Liver (tissue), 9 donors: ENCODE data around the gene CDKL1. TPM values are rescaled to one million over a fixed set of nuclear protein-coding genes. Genes with fewer than 3 reads are reported as not detected.

Source experiments
- DNase-seq: peaks from one replicate; pipeline ENCODE4 v3.0.0-alpha.2; 2017; ENCODE audit warnings: low spot score
- H3K27ac ChIP-seq, 2 donors: one replicate each; pipeline ENCODE4 v1.7.0; 2013; ENCODE audit warnings: inconsistent platforms in 2 of 2, low read length in 2 of 2, control low read depth in 1 of 2, low read depth in 1 of 2, mild to moderate bottlenecking in 1 of 2
- H3K27me3 ChIP-seq, 4 donors: one replicate each; pipeline versions ENCODE4 v1.6.1 to v1.7.0; 2013; ENCODE audit warnings: low read length in 3 of 4, inconsistent platforms in 1 of 4, mild to moderate bottlenecking in 1 of 4, moderate library complexity in 1 of 4; ENCODE audit not compliant: control insufficient read depth in 4 of 4, insufficient read depth in 4 of 4
- H3K36me3 ChIP-seq, 4 donors: one replicate each; pipeline versions ENCODE4 v1.6.1 to v1.7.0; 2013; ENCODE audit warnings: low read length in 3 of 4, mild to moderate bottlenecking in 3 of 4, low read depth in 1 of 4, moderate library complexity in 1 of 4; ENCODE audit not compliant: control insufficient read depth in 4 of 4, insufficient read depth in 3 of 4
- H3K4me1 ChIP-seq, 4 donors: one replicate each; pipeline versions ENCODE4 v1.6.1 to v1.7.0; 2013; ENCODE audit warnings: low read length in 3 of 4, mild to moderate bottlenecking in 3 of 4, moderate library complexity in 1 of 4; ENCODE audit not compliant: control insufficient read depth in 4 of 4, insufficient read depth in 4 of 4
- H3K4me3 ChIP-seq, 3 donors: one replicate each; pipeline versions ENCODE4 v1.6.1 to v1.7.0; 2013; ENCODE audit warnings: low read length in 3 of 3, control low read depth in 1 of 3, low read depth in 1 of 3, mild to moderate bottlenecking in 1 of 3
- H3K9ac ChIP-seq, 2 donors: one replicate each; pipeline ENCODE4 v1.7.0; 2013; ENCODE audit warnings: low read length in 2 of 2, mild to moderate bottlenecking in 2 of 2, moderate library complexity in 2 of 2, control low read depth in 1 of 2, low read depth in 1 of 2
- H3K9me3 ChIP-seq, 4 donors: one replicate each; pipeline versions ENCODE4 v1.6.1 to v1.7.0; 2013; ENCODE audit warnings: low read length in 3 of 4; ENCODE audit not compliant: control insufficient read depth in 4 of 4
- EGR1 ChIP-seq, 2 donors: IDR thresholded peaks; 2 replicates each; pipeline ENCODE4 v1.6.1; 2016 to 2018; ENCODE audit warnings: antibody characterized with exemption in 2 of 2, low read depth in 2 of 2
- FOXA1 ChIP-seq: IDR thresholded peaks from 2 replicates; pipeline ENCODE4 v1.6.1; 2016; ENCODE audit warnings: antibody characterized with exemption
- FOXA2 ChIP-seq: IDR thresholded peaks from 2 replicates; pipeline ENCODE4 v1.6.1; 2016; ENCODE audit warnings: antibody characterized with exemption
- GABPA ChIP-seq, 2 donors: IDR thresholded peaks in 1 of 2; conservative IDR thresholded peaks in 1 of 2; 2 replicates each; pipeline ENCODE4 v1.6.1; 2016; ENCODE audit warnings: antibody characterized with exemption in 2 of 2, mild to moderate bottlenecking in 1 of 2, moderate library complexity in 1 of 2
- HNF4A ChIP-seq, 2 donors: conservative IDR thresholded peaks; 2 replicates each; pipeline ENCODE4 v1.6.1; 2016; ENCODE audit warnings: antibody characterized with exemption in 2 of 2, mild to moderate bottlenecking in 2 of 2
- HNF4G ChIP-seq: IDR thresholded peaks from 2 replicates; pipeline ENCODE4 v1.6.1; 2016; ENCODE audit warnings: antibody characterized with exemption
- JUND ChIP-seq, 2 donors: IDR thresholded peaks; 2 replicates each; pipeline ENCODE4 v1.6.1; 2016; ENCODE audit warnings: antibody characterized with exemption in 2 of 2
- NR2F2 ChIP-seq: IDR thresholded peaks from 2 replicates; pipeline ENCODE4 v1.6.1; 2016; ENCODE audit warnings: antibody characterized with exemption
- RAD21 ChIP-seq, 2 donors: IDR thresholded peaks; 2 replicates each; pipeline ENCODE4 v1.6.1; 2016; ENCODE audit warnings: antibody characterized with exemption in 2 of 2, mild to moderate bottlenecking in 2 of 2
- RXRA ChIP-seq, 2 donors: IDR thresholded peaks; 2 replicates each; pipeline ENCODE4 v1.6.1; 2017 to 2018; ENCODE audit warnings: antibody characterized with exemption in 2 of 2, mild to moderate bottlenecking in 1 of 2
- SP1 ChIP-seq: IDR thresholded peaks from 2 replicates; pipeline ENCODE4 v1.6.1; 2018; ENCODE audit warnings: antibody characterized with exemption, mild to moderate bottlenecking
- TAF1 ChIP-seq: conservative IDR thresholded peaks from 2 replicates; pipeline ENCODE4 v1.6.1; 2016; ENCODE audit warnings: antibody characterized with exemption, mild to moderate bottlenecking
- YY1 ChIP-seq: IDR thresholded peaks from 2 replicates; pipeline ENCODE4 v1.6.1; 2016; ENCODE audit warnings: antibody characterized with exemption, mild to moderate bottlenecking
- ZBTB33 ChIP-seq: IDR thresholded peaks from 2 replicates; pipeline ENCODE4 v1.6.1; 2016; ENCODE audit warnings: antibody characterized with exemption
- WGBS: extraction: QIAGEN DNeasy Blood & Tissue Kit; methylation state at CpG from one replicate; pipeline ENCODE4 v1.1.7; 2013; 5-methylcytosine and 5-hydroxymethylcytosine counted together
- polyA plus RNA-seq, 2 donors: library from polyadenylated mRNA; stranded (reverse) in 1 of 2; unstranded in 1 of 2; fragments of 200-250 nt in 1 of 2; fragments of >200 nt in 1 of 2; fragmentation: Nextera tagmentation in 1 of 2; extraction: Ambion mirVana in 1 of 2; gene quantifications; one replicate each; pipeline versions ENCODE4 v1.2.1 to v1.2.3, GENCODE V29; 2013 to 2015
- total RNA-seq, 2 donors: library from RNA; depleted of rRNA; stranded (reverse); fragments of >200 nt; gene quantifications; one replicate each; pipeline ENCODE4 v1.2.3, GENCODE V29; 2014
- TF ChIP-seq, protein P1 (sequence below): IDR thresholded peaks from 2 replicates; pipeline ENCODE4 v1.6.1; 2016; ENCODE audit warnings: antibody characterized with exemption
- TF ChIP-seq, protein P2 (sequence below): fragments of 150-350 bp; IDR thresholded peaks from 2 replicates; pipeline ENCODE4 v1.5.1; 2017; ENCODE audit warnings: improper control_type of control experiment, low read depth, low read length; ENCODE audit not compliant: missing input control
- TF ChIP-seq, protein P3 (sequence below): IDR thresholded peaks from 2 replicates; pipeline ENCODE4 v1.6.1; 2016; ENCODE audit warnings: antibody characterized with exemption, mild to moderate bottlenecking
- TF ChIP-seq, protein P4 (sequence below): IDR thresholded peaks from 2 replicates; pipeline ENCODE4 v1.6.1; 2016; ENCODE audit warnings: antibody characterized with exemption
- donor health status: healthy.
- donor health status: healthy.
- donor health status: healthy.
- donor health status: healthy.
- donor health status: healthy.

CDKL1 gene
- total and polyA plus RNA-seq, 4 donors, result 1.1 to 6.8 (median 2.1) TPM

DNA sequence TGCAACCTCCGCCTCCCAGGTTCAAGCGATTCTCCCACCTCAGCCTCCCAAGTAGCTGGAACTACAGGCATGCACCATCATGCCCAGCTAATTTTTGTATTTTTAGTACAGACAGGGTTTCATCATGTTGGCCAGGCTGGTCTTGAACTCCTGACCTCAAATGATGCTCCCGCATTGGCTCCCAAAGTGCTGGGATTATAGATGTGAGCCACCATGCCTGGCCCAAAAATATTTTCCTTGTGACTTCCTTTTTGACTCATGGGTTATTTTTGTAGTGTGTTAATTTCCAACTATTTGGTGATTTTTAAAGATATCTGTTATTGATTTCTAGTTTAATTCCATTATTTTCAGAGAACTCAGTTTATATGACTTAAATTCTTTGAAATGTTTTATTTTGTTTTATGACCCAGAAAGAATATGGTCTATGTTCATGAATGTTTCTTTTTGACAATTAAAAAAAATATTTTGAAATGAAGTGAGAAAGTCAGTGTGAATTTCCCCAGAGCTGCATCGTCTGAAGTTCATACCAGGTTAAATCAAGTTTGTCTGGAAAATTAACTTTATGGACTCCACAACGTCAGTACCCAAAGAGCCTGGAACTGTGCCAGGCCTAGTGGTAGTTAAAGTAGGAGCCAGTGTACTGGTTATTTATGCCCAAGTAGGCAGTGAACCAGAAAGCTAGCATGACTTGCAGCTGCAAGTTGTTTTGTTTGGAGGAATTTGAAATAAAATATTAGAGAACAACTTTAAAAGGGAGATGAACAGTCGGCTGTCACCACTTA is 2.8 kb upstream of the CDKL1 start:
- Histone ChIP-seq H3K9me3 (no peaks in the 10 kb centered on the region), H3K36me3 (no peaks in the 10 kb centered on the region), H3K4me3 (no peak overlapping the region), H3K9ac (no peak overlapping the region), H3K27ac (no peak overlapping the region), H3K27me3 (no peaks in the 10 kb centered on the region), H3K4me1 (peaks cover 1 to 22% (median 8%) of the 10 kb centered on the region in 4 donors)
- TF ChIP-seq, protein P1, sequence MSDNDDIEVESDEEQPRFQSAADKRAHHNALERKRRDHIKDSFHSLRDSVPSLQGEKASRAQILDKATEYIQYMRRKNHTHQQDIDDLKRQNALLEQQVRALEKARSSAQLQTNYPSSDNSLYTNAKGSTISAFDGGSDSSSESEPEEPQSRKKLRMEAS, result no peak
- TF ChIP-seq JUND (IDR thresholded peaks at IDR 0.05) (no peak), SP1 (no peak), YY1 (no peak), RXRA (IDR thresholded peaks at IDR 0.05) (no peak), HNF4A (conservative IDR thresholded peaks at IDR 0.05) (no peak), TAF1 (no peak), EGR1 (IDR thresholded peaks at IDR 0.05; ENCODE audit: low read depth in 2 of 2) (no peak), NR2F2 (no peak), RAD21 (IDR thresholded peaks at IDR 0.05) (no peak), GABPA (IDR thresholded peaks at IDR 0.05 in 1 of 2, conservative IDR thresholded peaks at IDR 0.05 in 1 of 2) (no peak), FOXA1 (no peak), HNF4G (no peak), ZBTB33 (no peak), FOXA2 (no peak)
- TF ChIP-seq, protein P2, sequence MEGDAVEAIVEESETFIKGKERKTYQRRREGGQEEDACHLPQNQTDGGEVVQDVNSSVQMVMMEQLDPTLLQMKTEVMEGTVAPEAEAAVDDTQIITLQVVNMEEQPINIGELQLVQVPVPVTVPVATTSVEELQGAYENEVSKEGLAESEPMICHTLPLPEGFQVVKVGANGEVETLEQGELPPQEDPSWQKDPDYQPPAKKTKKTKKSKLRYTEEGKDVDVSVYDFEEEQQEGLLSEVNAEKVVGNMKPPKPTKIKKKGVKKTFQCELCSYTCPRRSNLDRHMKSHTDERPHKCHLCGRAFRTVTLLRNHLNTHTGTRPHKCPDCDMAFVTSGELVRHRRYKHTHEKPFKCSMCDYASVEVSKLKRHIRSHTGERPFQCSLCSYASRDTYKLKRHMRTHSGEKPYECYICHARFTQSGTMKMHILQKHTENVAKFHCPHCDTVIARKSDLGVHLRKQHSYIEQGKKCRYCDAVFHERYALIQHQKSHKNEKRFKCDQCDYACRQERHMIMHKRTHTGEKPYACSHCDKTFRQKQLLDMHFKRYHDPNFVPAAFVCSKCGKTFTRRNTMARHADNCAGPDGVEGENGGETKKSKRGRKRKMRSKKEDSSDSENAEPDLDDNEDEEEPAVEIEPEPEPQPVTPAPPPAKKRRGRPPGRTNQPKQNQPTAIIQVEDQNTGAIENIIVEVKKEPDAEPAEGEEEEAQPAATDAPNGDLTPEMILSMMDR, result no peak
- TF ChIP-seq, protein P3, sequence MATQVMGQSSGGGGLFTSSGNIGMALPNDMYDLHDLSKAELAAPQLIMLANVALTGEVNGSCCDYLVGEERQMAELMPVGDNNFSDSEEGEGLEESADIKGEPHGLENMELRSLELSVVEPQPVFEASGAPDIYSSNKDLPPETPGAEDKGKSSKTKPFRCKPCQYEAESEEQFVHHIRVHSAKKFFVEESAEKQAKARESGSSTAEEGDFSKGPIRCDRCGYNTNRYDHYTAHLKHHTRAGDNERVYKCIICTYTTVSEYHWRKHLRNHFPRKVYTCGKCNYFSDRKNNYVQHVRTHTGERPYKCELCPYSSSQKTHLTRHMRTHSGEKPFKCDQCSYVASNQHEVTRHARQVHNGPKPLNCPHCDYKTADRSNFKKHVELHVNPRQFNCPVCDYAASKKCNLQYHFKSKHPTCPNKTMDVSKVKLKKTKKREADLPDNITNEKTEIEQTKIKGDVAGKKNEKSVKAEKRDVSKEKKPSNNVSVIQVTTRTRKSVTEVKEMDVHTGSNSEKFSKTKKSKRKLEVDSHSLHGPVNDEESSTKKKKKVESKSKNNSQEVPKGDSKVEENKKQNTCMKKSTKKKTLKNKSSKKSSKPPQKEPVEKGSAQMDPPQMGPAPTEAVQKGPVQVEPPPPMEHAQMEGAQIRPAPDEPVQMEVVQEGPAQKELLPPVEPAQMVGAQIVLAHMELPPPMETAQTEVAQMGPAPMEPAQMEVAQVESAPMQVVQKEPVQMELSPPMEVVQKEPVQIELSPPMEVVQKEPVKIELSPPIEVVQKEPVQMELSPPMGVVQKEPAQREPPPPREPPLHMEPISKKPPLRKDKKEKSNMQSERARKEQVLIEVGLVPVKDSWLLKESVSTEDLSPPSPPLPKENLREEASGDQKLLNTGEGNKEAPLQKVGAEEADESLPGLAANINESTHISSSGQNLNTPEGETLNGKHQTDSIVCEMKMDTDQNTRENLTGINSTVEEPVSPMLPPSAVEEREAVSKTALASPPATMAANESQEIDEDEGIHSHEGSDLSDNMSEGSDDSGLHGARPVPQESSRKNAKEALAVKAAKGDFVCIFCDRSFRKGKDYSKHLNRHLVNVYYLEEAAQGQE, result no peak
- TF ChIP-seq, protein P4, sequence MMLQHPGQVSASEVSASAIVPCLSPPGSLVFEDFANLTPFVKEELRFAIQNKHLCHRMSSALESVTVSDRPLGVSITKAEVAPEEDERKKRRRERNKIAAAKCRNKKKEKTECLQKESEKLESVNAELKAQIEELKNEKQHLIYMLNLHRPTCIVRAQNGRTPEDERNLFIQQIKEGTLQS, result no peak
- no peak for DNase-seq
- WGBS, result 70% methylated on average over 6 of the region's 6 CpGs
